NCI-H748 (cell line): ENCODE results near the gene LZTR1.

Experiments used
- DNase-seq: peaks from one replicate; lab custom pipeline; 2025; ENCODE audit not compliant: unreplicated experiment; lab: John Stamatoyannopoulos, UW

The LZTR1 gene

DNA sequence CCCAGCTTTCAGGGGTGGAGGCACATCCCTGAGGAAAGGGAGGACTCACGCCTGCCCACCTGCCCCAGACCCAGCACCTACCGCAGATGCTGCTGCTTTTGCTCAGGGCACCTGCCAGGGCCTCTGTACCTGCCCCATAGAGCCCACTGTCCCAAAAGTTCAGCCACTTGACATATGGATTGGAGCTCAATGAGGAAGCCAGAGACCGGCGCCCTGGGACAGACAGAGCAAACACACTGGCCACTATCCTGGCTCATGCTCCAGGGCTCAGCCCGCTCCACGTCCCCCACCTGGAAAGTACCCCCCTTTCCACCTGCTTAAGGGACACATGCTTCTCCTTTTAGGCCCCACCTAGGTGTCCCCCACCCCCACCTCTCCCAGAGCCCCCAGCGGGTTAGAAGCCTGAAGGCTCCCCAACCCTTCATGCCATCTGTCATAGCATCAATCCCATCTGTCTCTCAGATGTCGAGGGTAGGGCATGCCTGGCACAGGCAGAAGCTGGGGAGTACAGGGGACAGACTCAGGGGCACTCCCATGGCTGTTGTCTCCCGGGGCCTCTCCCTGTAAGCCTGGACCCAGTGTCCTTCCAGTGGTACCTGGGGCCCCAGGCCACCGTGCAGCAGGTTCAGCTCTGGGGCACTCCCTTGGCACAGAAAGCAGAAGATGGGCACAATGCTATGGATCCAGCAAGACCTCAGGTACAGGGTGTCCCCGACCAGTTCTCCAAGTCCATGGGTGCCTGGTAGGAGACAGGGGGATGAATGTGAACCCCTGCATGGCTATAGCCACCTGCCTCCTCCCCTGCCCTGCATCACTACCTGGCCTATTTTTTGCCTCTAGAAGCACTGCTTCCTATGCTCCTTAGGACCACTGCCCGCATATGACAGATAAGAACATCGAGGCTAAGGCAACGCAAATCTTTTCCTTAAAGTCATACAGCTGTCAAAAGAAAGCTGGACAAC lies 30.6 kb downstream of the LZTR1 start:
- no peak for DNase-seq

DNA sequence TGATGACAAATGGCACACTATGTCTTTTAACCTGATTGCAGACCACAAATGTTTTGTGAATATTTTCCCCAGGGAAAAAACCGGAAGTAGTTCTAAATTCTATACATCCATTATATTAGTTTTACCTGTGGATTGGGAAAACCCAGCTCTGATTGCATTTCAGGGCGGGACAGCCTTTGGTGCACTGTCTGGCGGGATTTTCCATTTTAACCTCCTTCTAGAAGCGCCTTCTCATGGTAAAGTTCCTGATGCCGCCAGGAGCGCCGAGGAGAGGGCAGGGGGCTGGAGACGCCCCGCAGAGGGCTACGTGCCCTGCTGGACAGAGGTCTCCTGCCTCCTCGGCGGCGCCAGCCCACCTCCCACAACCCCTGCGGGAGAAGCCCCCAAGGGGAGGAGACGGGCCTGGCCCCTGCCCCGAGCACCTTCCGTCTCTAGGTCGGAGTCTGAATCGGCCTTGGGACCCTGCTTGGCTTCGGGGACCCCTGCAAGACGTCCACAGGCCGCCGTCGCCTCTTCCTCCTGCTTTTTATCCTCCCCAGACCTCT lies 31.6 kb downstream of the LZTR1 start:
- peak; percentile 43 for DNase-seq

DNA sequence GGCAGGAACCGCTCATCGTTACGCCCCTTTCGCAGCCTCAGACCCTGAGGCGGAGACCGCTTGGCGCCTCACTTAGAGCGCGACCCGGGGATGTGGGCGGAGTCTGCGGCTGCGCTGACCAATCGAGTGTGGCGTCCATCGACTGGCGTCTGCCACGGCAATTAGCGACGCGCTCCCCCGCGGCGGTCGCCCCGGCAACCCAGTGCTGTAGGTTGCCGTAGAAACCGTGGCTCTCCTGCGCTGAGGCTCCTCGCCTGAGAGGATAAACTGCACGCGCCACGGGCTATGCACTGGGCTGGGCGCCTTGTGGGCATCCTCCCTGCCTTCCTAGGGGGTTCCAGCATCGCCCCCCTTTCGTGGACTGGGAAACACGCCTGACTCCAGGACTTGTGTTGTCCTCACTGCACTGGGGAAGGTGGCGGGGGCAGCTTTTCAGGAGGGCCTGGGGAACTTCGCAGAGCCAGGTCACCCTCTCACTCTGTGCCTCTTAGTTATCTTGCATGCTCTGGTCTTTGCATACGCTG lies 32.2 kb downstream of the LZTR1 start:
- peak; percentile 97 for DNase-seq

DNA sequence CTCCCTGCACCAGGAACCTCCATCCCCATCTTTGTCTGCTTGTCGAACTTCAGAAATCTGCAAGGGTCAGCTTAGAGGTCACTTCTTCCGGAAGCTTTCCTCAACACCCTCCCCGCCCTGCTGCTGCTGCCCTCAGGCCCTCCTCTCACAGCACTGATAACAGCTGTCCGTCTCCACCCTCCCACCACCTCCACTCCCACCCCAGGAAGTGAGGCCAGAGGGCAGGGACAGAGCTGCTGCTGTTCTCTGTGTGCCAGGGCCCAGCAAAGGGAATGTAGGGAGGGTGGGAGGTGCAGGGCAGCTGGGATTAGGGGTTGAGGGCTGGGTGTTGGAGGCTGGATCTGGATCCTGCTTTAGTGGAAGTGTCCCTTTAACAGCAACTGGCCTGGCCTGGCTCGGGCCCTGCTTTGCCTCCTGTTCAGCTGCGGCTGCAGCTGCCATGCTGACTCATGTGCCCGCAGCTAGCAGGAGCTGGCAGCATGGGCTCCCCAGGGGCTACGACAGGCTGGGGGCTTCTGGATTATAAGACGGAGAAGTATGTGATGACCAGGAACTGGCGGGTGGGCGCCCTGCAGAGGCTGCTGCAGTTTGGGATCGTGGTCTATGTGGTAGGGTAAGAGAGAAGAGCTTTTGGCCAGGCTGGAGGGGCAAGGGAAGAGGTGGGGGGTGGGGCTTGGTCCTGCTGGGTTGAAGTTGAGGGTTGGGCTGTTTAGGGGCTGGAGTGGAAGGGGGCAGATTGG lies 32.8 kb downstream of the LZTR1 start, which contains the start of gene P2RX6:
Gene P2RX6 (plus strand): TSS at position 440 of the 740 bp plus-strand sequence. CDS start 10 bp downstream, at position 450.
- peak; percentile 79 for DNase-seq

GRCh38 chr22:21015466-21016006 lies 33.4 kb downstream of the LZTR1 start:
- DNase-seq, result no peak

DNA sequence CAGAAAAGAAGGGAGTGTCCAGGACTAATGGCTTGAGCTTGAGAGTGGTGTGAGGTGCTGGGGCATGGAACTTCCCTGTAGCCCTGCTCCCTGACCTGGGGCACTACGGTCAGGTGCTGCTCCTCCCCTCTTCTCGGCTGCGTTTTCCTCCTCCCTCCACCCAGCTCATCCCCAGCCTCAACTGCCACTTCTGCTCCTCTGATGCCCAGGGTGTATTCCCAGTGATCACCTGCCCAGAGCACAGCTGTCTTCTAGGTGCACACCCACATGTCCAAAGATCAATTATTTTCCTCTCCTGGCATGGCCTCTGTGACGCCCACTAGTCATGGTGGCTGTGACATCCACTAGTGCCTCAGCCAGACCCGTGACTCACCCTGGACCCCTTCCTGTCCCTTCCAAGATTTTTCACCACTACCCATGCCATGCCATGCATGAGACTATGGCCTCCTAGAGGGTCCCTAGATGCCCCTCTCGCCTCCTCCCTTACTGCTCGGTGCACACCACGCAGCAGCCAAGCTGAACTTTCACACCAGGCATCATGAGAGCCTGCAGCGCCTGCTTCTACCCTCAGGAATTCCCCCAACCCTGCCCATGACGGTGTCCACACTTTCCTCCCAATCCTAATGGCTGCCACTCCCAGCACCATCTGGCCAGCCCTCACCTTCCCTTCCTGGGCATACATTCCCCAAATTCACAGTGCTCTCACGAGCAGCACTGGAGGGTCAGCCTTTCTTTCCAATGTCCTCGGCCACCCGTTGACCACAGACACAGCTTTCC lies 34.7 kb downstream of the LZTR1 start:
- DNase-seq, result no peak

DNA sequence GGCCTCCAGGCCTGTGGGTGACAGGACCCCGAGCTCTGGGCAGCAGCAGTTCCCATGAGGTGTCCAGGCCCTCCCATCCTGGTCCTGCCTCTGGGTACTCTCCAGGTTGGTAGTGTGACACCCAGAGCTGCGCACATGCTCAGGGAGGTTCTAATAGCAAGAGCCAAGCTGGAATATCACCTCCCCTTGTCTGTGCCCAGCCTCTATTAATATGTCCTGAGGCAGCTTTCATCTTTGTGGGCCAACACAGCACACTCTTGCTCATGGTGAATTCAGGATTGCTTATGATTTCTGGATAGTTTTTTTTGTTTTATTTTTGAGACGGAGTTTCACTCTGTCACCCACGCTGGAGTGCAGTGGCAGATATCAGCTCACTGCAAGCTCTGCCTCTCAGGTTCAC lies 36.2 kb downstream of the LZTR1 start:
- no peak for DNase-seq

- DNase-seq, result peak; percentile 32
These were observed 38.8 kb downstream of the LZTR1 start for GRCh38 chr22:21020802-21021429.

DNA sequence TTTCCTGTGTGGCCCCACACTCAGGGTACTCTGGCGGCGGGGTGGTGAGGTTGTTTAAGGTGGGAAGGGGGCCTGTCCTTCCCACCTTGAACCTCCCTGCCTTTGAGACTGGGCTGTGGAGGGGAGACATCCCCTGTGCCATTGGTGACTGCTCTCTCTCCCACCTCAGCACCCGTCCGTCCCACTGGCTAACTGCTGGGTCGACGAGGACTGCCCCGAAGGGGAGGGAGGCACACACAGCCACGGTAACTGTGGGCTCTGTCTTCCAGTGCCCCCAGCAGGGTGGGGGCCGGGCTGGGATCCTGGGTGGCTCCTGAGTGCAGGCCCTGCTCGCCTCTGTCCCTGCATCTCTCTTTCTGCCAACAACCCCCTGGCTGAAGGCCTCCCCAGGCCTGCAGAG lies 40.4 kb downstream of the LZTR1 start:
- no peak for DNase-seq

GRCh38 chr22:21022955-21023614 lies 41.0 kb downstream of the LZTR1 start:
- DNase-seq, result no peak

DNA sequence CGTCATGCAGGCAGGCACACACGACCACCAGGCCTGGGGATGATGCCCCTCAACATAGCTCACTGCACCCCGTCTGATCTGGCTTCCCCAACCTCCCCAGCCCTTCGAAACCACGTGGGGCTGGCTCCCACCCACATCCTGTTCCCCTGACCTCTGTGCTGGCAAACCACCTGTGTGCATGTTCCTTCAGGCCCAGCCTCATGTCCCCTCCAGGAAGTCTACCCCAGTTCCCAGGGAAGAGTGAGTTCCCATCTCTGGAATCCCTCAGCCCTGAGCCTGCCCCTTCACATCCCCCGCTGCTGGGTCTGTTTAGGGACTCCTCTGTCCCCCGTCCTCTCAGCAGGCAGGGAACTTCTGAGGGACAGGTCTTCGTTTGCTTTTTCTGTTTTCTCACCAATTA lies 43.2 kb downstream of the LZTR1 start:
- DNase-seq, result no peak

DNA sequence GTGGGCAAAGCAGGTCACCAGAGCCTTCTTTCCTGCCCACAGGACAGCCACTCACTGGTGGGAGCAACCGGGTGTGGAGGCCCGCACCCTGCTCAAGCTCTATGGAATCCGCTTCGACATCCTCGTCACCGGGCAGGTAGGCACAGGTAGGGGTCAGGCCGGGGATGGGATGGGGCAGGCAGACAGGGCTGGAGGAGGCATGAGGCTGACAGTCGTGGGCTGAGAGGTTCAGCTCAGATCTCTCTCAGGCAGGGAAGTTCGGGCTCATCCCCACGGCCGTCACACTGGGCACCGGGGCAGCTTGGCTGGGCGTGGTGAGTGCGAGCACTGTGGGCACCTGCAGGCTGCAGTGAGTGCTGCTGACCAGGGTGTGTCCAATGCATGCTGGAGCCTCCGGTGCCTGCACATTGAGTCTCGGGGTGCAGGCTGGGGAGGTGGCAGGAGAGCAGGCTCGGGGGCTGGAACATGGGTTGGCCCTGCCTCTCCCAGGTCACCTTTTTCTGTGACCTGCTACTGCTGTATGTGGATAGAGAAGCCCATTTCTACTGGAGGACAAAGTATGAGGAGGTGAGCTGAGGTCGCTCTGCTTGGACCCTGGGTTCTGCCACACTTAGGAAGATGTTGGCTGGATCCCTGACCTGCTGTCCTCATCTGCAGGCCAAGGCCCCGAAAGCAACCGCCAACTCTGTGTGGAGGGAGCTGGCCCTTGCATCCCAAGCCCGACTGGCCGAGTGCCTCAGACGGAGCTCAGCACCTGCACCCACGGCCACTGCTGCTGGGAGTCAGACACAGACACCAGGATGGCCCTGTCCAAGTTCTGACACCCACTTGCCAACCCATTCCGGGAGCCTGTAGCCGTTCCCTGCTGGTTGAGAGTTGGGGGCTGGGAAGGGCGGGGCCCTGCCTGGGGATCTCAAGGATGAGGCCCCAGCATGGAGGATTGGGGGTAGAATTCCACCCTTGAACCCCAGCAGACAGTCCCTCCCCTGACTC lies 44.0 kb downstream of the LZTR1 start:
- no peak for DNase-seq

DNA sequence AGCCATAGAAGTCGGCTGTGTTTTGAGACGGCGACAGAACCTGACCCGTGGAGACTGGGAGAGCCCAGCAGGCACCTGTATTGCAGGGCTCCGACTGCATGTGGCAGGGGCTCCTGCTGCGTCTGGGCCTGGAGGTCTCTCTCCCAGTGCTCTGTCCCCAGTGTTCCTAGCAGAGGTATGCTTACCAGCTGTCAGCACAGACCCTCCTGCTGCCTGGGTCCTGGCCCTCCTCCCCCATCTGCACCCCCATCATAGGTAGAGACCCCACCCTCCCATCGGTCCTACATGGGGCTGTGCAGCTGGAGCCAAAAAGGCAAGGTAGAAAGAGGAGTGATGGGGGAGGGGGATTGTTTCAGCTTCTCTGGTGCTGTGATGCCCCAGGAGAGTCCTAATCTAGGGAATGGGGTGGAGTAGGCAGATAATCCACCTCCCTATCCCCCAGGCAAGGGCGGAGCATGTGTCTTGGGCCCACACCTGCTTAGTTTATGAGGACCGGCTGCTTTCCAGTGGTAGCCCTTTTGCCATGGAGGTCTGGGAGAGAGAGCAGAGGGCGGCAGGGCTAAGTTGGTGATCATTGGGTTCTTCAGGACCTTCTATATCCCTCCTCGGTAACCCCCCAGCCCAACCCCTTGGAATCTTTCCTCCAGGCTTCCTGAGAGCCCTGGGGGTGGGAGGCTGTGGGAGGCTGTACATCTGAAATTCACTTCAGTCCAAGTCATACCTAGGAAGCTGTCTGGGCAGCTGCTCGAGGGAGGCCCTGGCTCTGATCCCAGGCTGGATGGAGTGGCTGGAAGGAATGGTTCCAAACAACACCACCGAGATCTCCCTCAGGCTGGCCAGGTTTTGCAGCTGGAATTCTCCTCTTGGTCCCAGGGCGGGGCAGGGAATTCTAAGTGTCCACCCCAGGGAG lies 44.9 kb downstream of the LZTR1 start:
- no peak for DNase-seq

DNA sequence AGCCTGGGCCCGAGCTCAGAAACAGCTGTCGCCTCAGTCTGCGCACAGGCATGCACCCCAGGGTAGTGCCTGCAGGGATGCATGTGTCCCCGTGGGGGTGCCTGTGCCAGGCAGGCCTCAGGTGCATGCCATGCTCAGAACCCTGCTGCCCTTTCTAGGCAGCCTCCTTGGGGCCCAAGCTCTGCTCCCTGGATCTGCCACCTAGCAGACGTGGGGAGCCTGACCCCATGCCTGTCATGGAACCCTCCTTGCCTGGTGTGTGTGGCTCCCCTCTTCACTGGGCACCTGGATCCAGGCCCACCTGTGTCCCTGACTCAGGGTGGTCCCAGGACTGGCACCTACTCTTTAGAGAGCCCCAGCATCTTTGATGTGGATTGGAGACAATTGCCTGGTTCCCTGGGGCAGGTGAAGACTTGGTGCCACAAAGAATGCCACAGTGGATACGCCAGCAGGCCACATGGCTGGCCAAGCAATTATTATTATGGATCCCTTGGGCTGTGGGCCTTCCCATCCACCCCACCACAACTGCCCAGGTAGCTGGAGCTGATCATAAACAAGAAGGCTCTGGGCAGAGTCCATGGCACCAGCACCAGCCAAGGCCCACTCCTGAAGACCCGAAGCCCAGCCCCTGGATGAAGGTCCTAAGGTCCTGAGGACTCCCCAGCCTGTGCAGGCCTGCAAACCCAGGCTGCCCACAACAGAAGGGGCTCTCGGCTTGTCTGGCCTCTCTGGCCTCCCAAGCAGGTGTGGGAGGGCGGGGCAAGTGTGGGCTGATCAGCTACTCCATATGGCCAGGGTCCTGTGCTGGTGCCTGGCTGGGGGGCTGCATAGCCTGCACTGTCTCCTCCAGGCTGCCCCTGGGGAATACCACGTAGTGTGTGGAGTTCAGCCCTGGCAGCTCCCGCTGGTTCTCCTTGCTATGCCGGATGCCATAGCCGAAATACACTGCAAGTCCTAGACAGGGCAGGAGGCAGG lies 46.5 kb downstream of the LZTR1 start:
- no peak for DNase-seq

- no peak for DNase-seq
These were observed 47.5 kb downstream of the LZTR1 start for GRCh38 chr22:21029486-21030025.

- DNase-seq, result no peak
These were observed 47.9 kb downstream of the LZTR1 start for GRCh38 chr22:21030032-21030431.
